DMS79 (cell line): ENCODE results near the gene MFF.

Source experiments
- DNase-seq: peaks from one replicate; lab custom pipeline; 2025; lab: John Stamatoyannopoulos, UW

MFF gene

GRCh38 chr2:227406177-227407031 lies 81.4 kb downstream of the MFF start:
- DNase-seq, result peak; percentile 72
